Lower leg skin (tissue), 3 donors: ENCODE data around the gene COL2A1.

Experiments
- CTCF ChIP-seq, 3 donors: fragments of 450-650 bp; IDR thresholded peaks; one replicate each; pipeline ENCODE4 v1.5.1; 2016; ENCODE audit warnings: antibody characterized with exemption in 3 of 3, mild to moderate bottlenecking in 3 of 3, moderate library complexity in 2 of 3
- POLR2A ChIP-seq, 2 donors: fragments of 450-650 bp; IDR thresholded peaks; one replicate each; pipeline ENCODE4 v1.6.1; 2016 to 2017; ENCODE audit warnings: antibody characterized with exemption in 2 of 2, mild to moderate bottlenecking in 1 of 2, moderate library complexity in 1 of 2

- no peak for TF ChIP-seq POLR2A (IDR thresholded peaks at IDR 0.05)
- TF ChIP-seq CTCF (IDR thresholded peaks at IDR 0.05) = no peak
These were observed 36.6 kb downstream of the COL2A1 start for GRCh38 chr12:47967461-47968321.
